ENCODE results near the gene IL25. TPM values are rescaled to one million over a fixed set of nuclear protein-coding genes. Genes with fewer than 3 reads are reported as not detected.

IL25 gene
- polyA plus RNA-seq, 1 donor (not counting 4 experiments of a cell fraction or from before 2014, with no cell fraction given): not detected

DNA sequence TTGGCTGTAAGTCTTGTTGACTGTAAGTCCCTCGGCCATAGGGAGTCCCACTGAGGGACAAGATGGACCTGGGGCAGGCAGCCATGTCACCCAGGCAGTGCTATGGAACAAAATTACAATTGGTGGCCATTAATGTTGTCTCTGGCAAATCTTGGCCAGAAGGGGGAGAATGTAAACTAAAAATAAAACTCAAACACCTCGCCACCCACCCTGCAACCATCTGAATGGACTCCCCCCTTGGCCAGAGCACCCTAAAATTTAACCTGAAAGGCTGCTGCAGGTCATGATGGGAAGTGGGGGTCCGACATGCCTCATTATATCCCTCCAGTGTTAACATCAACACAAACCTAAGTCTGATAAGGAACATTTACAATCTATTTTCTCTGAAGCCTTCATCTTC is 28.1 kb upstream of the IL25 start:
- no peaks in the 10 kb centered on the region for H4K20me1 ChIP-seq (ENCODE audit: control insufficient read depth, extremely low read depth, insufficient read depth, low read length)
- FAIRE-seq: no peak
- H3K4me2 ChIP-seq (ENCODE audit: control insufficient read depth, extremely low read depth, insufficient read depth, low read depth, low read length): no peak overlapping the region
- H3K4me3 ChIP-seq (ENCODE audit: control insufficient read depth in 2 of 3, extremely low read depth in 1 of 3, insufficient read depth in 2 of 3, low read depth in 1 of 3, low read length in 3 of 3): no peak overlapping the region
- TF ChIP-seq, protein P1, sequence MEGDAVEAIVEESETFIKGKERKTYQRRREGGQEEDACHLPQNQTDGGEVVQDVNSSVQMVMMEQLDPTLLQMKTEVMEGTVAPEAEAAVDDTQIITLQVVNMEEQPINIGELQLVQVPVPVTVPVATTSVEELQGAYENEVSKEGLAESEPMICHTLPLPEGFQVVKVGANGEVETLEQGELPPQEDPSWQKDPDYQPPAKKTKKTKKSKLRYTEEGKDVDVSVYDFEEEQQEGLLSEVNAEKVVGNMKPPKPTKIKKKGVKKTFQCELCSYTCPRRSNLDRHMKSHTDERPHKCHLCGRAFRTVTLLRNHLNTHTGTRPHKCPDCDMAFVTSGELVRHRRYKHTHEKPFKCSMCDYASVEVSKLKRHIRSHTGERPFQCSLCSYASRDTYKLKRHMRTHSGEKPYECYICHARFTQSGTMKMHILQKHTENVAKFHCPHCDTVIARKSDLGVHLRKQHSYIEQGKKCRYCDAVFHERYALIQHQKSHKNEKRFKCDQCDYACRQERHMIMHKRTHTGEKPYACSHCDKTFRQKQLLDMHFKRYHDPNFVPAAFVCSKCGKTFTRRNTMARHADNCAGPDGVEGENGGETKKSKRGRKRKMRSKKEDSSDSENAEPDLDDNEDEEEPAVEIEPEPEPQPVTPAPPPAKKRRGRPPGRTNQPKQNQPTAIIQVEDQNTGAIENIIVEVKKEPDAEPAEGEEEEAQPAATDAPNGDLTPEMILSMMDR (optimal IDR thresholded peaks at IDR 0.05 in 1 of 3, IDR thresholded peaks at IDR 0.05 in 1 of 3, conservative IDR thresholded peaks at IDR 0.05 in 1 of 3; ENCODE audit: extremely low read depth in 1 of 3, insufficient read depth in 2 of 3, low read length in 3 of 3): peak in 1 of 3 experiments; percentile 2
- no peak for TF ChIP-seq EZH2 (IDR thresholded peaks at IDR 0.05; ENCODE audit: low read length)
- H3K27me3 ChIP-seq (ENCODE audit: control insufficient read depth, extremely low read depth, insufficient read depth, low read length): peaks cover 2% of the 10 kb centered on the region
- no peaks in the 10 kb centered on the region for H3K9me3 ChIP-seq (ENCODE audit: control insufficient read depth, low read depth, low read length)
- no peaks in the 10 kb centered on the region for H3K79me2 ChIP-seq (ENCODE audit: control insufficient read depth, insufficient read depth, low read length)
- H3K36me3 ChIP-seq (ENCODE audit: control insufficient read depth in 2 of 2, extremely low read depth in 1 of 2, insufficient read depth in 2 of 2, low read length in 2 of 2): no peaks in the 10 kb centered on the region
- H2AFZ ChIP-seq (ENCODE audit: control insufficient read depth, low read length): no peak overlapping the region
- no peak for DNase-seq (ENCODE audit: low read depth, low spot score)
- no peaks in the 10 kb centered on the region for H3K9me1 ChIP-seq (ENCODE audit: control insufficient read depth, extremely low read depth, insufficient read depth, low read length)
- dilution Hi-C loops (cut with MboI; ENCODE audit: extremely low pct_ligation_motif_present, low sequenced_read_pairs): no loop called here
- H3K4me1 ChIP-seq (ENCODE audit: control insufficient read depth, extremely low read depth, insufficient read depth, low read length): no peaks in the 10 kb centered on the region
- H3K27ac ChIP-seq (ENCODE audit: control insufficient read depth, insufficient read depth, low read length): no peak overlapping the region
- H3K9ac ChIP-seq (ENCODE audit: control insufficient read depth, extremely low read depth, insufficient read depth, low read length): no peak overlapping the region

DNA sequence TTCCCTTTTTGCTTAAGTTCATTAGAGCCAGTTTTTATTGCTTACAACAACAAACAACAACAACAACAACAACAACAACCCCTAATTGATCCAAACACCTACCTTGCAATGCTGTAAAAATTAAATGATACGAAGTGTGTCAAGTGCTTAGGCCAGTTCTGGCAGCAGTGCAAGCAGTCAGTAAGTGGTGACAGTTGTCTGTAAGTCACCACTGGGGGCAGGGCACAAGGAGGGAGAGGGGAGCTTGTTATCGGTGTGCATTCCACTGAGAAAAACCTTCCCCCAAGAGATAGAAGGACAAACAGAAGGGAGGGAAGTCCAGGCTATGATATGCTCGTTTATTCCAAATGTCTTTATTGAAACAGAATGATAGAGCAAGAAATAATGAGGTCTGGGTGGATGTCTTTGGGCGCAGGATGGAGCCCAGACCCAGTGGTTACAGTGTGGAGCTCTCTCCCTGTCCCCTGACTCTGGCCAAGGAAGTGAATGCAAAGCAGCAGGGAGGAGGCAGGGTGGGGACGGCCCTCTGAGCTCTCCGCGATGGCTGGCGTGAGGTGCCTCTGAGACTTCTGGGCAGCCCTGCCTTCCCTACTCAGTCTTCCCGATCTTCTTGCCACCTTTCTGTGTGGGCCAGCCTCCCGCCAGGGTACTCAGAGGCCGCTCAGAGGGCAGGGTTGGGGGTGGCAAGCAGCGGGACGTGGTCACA is 26.5 kb upstream of the IL25 start:
- Histone ChIP-seq H3K27me3 (ENCODE audit: control insufficient read depth, extremely low read depth, insufficient read depth, low read length) (peaks cover 6% of the 10 kb centered on the region), H2AFZ (ENCODE audit: control insufficient read depth, low read length) (no peak overlapping the region), H3K4me1 (ENCODE audit: control insufficient read depth, extremely low read depth, insufficient read depth, low read length) (no peaks in the 10 kb centered on the region), H3K4me3 (ENCODE audit: control insufficient read depth in 2 of 3, extremely low read depth in 1 of 3, insufficient read depth in 2 of 3, low read depth in 1 of 3, low read length in 3 of 3) (no peak overlapping the region), H3K9me3 (ENCODE audit: control insufficient read depth, low read depth, low read length) (no peaks in the 10 kb centered on the region), H3K9me1 (ENCODE audit: control insufficient read depth, extremely low read depth, insufficient read depth, low read length) (no peaks in the 10 kb centered on the region), H3K79me2 (ENCODE audit: control insufficient read depth, insufficient read depth, low read length) (no peaks in the 10 kb centered on the region), H3K36me3 (ENCODE audit: control insufficient read depth in 2 of 2, extremely low read depth in 1 of 2, insufficient read depth in 2 of 2, low read length in 2 of 2) (no peaks in the 10 kb centered on the region), H4K20me1 (ENCODE audit: control insufficient read depth, extremely low read depth, insufficient read depth, low read length) (no peaks in the 10 kb centered on the region), H3K4me2 (ENCODE audit: control insufficient read depth, extremely low read depth, insufficient read depth, low read depth, low read length) (no peak overlapping the region), H3K9ac (ENCODE audit: control insufficient read depth, extremely low read depth, insufficient read depth, low read length) (no peak overlapping the region), H3K27ac (ENCODE audit: control insufficient read depth, insufficient read depth, low read length) (no peak overlapping the region)
- FAIRE-seq (no peak), DNase-seq (ENCODE audit: low read depth, low spot score) (no peak)
- dilution Hi-C loops (cut with MboI; ENCODE audit: extremely low pct_ligation_motif_present, low sequenced_read_pairs): no loop called here
- TF ChIP-seq EZH2 (IDR thresholded peaks at IDR 0.05; ENCODE audit: low read length): no peak
- TF ChIP-seq, protein P1 (optimal IDR thresholded peaks at IDR 0.05 in 1 of 3, IDR thresholded peaks at IDR 0.05 in 1 of 3, conservative IDR thresholded peaks at IDR 0.05 in 1 of 3; ENCODE audit: extremely low read depth in 1 of 3, insufficient read depth in 2 of 3, low read length in 3 of 3): no peak
